SIG-M5 (cell line): ENCODE measurements around the gene SLCO4A1.

Experiments
- DNase-seq: peaks from one replicate; lab custom pipeline; 2025; lab: John Stamatoyannopoulos, UW

SLCO4A1 gene, protein sequence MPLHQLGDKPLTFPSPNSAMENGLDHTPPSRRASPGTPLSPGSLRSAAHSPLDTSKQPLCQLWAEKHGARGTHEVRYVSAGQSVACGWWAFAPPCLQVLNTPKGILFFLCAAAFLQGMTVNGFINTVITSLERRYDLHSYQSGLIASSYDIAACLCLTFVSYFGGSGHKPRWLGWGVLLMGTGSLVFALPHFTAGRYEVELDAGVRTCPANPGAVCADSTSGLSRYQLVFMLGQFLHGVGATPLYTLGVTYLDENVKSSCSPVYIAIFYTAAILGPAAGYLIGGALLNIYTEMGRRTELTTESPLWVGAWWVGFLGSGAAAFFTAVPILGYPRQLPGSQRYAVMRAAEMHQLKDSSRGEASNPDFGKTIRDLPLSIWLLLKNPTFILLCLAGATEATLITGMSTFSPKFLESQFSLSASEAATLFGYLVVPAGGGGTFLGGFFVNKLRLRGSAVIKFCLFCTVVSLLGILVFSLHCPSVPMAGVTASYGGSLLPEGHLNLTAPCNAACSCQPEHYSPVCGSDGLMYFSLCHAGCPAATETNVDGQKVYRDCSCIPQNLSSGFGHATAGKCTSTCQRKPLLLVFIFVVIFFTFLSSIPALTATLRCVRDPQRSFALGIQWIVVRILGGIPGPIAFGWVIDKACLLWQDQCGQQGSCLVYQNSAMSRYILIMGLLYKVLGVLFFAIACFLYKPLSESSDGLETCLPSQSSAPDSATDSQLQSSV

GRCh38 chr20:62642051-62642665, at the start of gene SLCO4A1:
Gene SLCO4A1 (plus strand): TSS chr20:62642503. CDS start chr20:62656455, 13,952 bp downstream.
- no peak for DNase-seq

- DNase-seq: no peak
Measured at GRCh38 chr20:62592506-62593177, 49.7 kb upstream of the SLCO4A1 start.

DNA sequence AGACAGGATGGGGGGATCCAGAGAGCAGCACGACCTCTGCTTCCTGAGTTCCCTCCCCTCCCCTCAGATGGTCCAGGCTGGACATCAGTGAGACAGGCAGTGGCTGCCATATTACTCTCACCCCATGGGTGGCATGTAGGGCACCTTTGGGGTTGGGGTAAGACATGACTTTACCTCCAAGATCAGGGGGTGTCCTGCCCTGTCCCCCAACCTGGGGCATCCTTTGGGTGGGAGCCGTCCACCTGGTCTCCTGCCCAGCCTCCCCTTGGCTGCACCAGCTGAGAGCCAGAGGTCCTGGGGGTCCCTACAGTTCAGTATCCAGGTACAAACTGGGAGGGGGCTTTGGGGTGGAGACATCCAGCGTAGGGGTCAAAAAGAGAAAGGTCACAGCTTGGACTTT, 48.7 kb upstream of the SLCO4A1 start:
- DNase-seq: no peak

- no peak for DNase-seq
Measured at GRCh38 chr20:62595069-62595468, 47.2 kb upstream of the SLCO4A1 start.

DNA sequence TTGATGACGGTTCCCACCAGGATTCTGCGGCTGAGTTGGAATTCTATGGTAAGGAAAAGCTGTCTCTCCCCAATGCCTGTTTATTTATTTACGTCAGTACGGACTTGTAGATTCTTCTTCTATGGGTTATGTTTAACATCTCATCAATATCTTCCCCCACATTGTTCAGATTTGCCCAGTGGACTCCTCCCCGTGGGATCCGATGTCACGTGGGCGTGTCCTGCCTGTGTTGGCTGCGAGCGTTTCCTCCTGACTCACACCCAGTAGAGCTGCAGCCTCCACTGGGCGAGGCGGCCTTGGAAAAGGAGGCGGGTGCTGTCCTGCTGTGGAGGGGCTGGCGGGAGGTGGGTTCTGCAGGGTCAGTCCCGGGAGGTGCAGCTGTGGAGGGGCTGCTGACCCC, 46.8 kb upstream of the SLCO4A1 start:
- DNase-seq: no peak

- no peak for DNase-seq
Measured at GRCh38 chr20:62596486-62596885, 45.8 kb upstream of the SLCO4A1 start.

DNA sequence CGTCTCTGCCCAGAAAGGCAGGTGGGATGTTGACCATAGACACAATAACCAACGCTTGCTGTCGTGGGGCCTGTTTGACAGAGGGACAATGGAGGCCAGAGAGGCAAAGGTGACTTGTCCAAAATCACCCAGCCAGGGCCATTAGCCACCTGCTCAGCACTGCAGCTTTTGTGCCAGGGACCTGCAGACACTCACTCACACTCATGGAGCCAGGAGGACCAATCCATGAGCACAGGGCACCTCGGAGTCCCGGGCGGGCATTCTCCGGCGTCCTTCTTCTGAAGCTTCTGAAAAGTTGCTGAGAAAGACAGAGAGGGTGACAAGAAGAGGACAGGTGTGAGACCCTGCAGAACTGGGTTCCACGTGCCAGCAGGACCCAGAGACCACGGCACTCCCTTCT, 45.4 kb upstream of the SLCO4A1 start:
- no peak for DNase-seq

DNA sequence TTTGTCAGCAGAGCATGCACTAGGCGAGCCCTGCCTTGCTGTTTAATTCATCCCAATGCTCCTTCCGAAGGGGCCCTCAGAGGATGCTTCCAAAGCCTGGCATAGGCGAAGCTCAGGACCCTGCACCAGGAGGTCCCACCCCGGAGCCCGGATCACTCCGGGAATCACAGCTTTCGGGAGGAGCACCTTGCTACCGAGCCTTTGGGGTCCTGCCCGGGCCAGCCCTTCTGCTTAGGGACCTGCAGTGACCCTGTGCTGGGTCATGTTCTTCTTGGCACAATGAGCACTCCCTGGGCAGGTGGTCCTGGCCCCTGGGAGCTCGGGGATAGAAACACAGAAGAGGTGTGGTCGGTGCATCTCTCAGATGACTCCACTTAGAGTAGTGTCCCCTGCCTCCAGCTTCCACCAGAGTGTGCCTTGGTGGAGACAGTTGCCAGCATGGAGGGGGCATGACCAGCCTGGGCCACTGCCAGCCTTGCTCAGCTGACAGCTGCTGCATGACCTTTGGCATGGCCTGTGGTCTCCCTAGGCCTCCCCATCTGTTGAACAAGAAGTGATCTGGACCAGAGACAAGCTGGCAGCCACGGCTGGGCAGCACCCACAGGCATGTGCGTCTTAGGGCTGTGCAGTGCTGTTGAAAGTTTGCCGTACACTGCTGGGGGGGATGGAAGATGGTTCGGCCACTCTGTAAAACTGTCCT, 44.7 kb upstream of the SLCO4A1 start:
- no peak for DNase-seq

- no peak for DNase-seq
Measured at GRCh38 chr20:62598761-62599194, 43.5 kb upstream of the SLCO4A1 start.

- DNase-seq: no peak
Measured at GRCh38 chr20:62599216-62600110, 42.8 kb upstream of the SLCO4A1 start.

DNA sequence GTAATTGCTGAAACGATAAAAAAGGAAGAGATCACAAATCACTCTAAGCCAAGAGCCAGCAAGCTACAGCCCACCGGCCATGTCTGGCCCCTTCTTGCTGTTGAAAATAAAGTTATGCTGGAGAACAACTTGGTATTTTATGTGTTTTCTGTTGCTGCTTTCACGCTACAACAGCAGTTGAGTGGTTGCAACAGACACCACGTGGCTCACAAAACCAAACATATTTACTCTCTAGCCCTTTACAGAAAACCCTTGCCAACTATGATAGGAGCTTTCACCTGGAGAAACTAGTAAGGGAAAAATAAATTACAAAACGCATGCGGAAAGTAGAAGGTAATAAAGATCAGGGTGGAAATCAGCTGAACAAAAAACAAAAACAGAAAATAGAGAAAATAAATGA, 41.1 kb upstream of the SLCO4A1 start:
- no peak for DNase-seq

- DNase-seq: no peak
Measured at GRCh38 chr20:62601714-62602113, 40.6 kb upstream of the SLCO4A1 start.

GRCh38 chr20:62602550-62602949, 39.8 kb upstream of the SLCO4A1 start:
- DNase-seq: no peak

- peak; percentile 66 for DNase-seq
Measured at GRCh38 chr20:62603021-62603906, 39.0 kb upstream of the SLCO4A1 start.

DNA sequence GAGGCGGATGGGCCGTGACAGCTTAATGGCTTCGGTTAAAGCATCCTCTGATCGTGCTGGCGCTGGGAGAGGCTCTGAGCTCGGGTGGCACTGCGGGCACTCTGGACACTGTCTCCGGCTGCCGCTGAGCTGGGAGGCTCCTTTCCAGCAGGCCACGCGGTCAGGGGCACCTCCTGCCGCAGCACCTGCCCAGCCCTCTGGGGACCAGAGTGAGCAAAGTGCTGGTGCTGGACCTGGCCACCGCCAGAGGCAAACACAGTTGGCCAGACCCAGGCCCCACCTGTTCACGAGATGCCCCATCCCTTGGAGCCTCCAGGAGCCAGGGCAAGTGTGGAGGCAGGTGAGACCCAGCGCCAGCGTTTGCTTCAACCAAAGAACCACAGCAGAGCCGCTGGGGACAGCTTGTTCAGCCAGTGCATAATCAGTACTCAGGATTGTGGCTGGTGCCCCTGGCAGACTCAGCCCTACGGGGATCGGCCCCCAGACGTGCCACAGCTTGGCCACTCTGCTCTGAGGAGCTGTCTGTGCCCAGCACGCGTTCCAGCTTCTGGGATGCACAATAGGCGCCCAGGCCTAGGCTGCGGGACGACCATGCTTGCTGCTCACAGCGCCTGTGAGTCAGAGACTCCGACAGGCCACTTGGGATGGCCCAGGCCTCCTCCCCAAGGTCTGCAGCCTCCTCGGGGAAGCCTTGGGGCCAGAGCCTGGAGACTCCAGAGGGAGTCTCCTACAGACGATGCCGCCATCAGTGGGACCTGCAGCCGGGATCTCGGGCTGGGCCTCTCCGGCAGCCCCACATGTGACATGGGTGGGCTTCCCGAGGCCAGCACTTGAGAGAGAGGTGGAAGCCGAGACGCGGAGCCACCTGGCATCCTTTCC, 38.2 kb upstream of the SLCO4A1 start:
- no peak for DNase-seq

GRCh38 chr20:62604796-62605195, 37.5 kb upstream of the SLCO4A1 start:
- no peak for DNase-seq

- no peak for DNase-seq
Measured at GRCh38 chr20:62605236-62605943, 36.9 kb upstream of the SLCO4A1 start.

GRCh38 chr20:62606016-62606415, 36.3 kb upstream of the SLCO4A1 start:
- no peak for DNase-seq
